ENCODE measurements around the gene VWA2.

DNA sequence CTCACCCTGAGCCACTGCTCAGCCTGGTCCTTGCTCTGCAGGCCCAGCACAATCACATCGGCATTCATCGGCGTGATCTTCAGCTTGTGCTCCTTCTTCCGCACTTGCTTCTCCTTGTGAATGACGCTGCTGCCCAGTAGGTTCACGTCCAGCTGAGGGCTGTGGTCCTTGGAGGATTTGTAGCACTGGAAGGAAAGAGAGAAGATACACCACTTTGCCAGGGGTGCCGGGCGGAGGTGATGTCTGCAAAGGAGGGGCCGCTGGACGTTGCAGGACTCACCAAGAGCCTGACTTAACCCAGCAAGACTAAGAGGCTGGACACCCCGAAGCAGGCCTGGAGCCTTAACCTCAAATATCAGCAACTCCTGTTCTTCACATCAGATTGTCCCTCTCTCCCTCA lies 74.8 kb downstream of the VWA2 start:
- TF ChIP-seq, protein P1, sequence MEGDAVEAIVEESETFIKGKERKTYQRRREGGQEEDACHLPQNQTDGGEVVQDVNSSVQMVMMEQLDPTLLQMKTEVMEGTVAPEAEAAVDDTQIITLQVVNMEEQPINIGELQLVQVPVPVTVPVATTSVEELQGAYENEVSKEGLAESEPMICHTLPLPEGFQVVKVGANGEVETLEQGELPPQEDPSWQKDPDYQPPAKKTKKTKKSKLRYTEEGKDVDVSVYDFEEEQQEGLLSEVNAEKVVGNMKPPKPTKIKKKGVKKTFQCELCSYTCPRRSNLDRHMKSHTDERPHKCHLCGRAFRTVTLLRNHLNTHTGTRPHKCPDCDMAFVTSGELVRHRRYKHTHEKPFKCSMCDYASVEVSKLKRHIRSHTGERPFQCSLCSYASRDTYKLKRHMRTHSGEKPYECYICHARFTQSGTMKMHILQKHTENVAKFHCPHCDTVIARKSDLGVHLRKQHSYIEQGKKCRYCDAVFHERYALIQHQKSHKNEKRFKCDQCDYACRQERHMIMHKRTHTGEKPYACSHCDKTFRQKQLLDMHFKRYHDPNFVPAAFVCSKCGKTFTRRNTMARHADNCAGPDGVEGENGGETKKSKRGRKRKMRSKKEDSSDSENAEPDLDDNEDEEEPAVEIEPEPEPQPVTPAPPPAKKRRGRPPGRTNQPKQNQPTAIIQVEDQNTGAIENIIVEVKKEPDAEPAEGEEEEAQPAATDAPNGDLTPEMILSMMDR (IDR thresholded peaks at IDR 0.05 in 2 of 3, conservative IDR thresholded peaks at IDR 0.05 in 1 of 3; ENCODE audit: borderline replicate concordance in 1 of 3, insufficient read depth in 1 of 3, low read depth in 2 of 3, low read length in 2 of 3): no peak
- TF ChIP-seq, protein P2, sequence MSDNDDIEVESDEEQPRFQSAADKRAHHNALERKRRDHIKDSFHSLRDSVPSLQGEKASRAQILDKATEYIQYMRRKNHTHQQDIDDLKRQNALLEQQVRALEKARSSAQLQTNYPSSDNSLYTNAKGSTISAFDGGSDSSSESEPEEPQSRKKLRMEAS (IDR thresholded peaks at IDR 0.05): no peak
- TF ChIP-seq SP1 (IDR thresholded peaks at IDR 0.05; ENCODE audit: low read depth): no peak

Data from HCT116 (cell line).